ENCODE measurements around the gene ABCA7. TPM values are rescaled to one million over a fixed set of nuclear protein-coding genes. Genes with fewer than 3 reads are reported as not detected.

Gene ABCA7
- total RNA-seq, 1 donor = 33.3 TPM

GRCh38 chr19:1014161-1015060 is 25.5 kb upstream of the ABCA7 start:
- no peak for TF ChIP-seq CTCF (IDR thresholded peaks at IDR 0.05; ENCODE audit: extremely low read depth, low read depth, low read length)
- Histone ChIP-seq H4K20me1 (ENCODE audit: insufficient read depth, low read length) (peaks cover 57% of the 10 kb centered on the region), H3K9me3 (ENCODE audit: low read depth, low read length) (no peaks in the 10 kb centered on the region), H3K79me2 (ENCODE audit: insufficient read depth, low read length) (peaks cover 66% of the 10 kb centered on the region), H3K4me2 (ENCODE audit: insufficient read depth, low read length) (no peak overlapping the region), H2AFZ (ENCODE audit: low read length) (no peak overlapping the region), H3K36me3 (ENCODE audit: insufficient read depth, low read length) (peaks cover 22% of the 10 kb centered on the region), H3K27ac (ENCODE audit: low read depth, low read length) (no peak overlapping the region), H3K27me3 (ENCODE audit: insufficient read depth, low read length) (no peaks in the 10 kb centered on the region), H3K4me1 (ENCODE audit: insufficient read depth, low read length) (peaks cover 25% of the 10 kb centered on the region), H3K4me3 (ENCODE audit: insufficient read depth, low read length) (no peak overlapping the region)
- no peak for DNase-seq (ENCODE audit: insufficient read length, low spot score, missing footprints)

- TF ChIP-seq CTCF (IDR thresholded peaks at IDR 0.05; ENCODE audit: extremely low read depth, low read depth, low read length) = no peak
- H4K20me1 ChIP-seq (ENCODE audit: insufficient read depth, low read length) = peaks cover 66% of the 10 kb centered on the region
- DNase-seq (ENCODE audit: insufficient read length, low spot score, missing footprints) = no peak
- peaks cover 21% of the 10 kb centered on the region for H3K36me3 ChIP-seq (ENCODE audit: insufficient read depth, low read length)
- no peak overlapping the region for H3K4me3 ChIP-seq (ENCODE audit: insufficient read depth, low read length)
- no peak overlapping the region for H3K27ac ChIP-seq (ENCODE audit: low read depth, low read length)
- no peaks in the 10 kb centered on the region for H3K27me3 ChIP-seq (ENCODE audit: insufficient read depth, low read length)
- H3K4me2 ChIP-seq (ENCODE audit: insufficient read depth, low read length) = no peak overlapping the region
- peaks cover 74% of the 10 kb centered on the region for H3K79me2 ChIP-seq (ENCODE audit: insufficient read depth, low read length)
- no peaks in the 10 kb centered on the region for H3K9me3 ChIP-seq (ENCODE audit: low read depth, low read length)
- H3K4me1 ChIP-seq (ENCODE audit: insufficient read depth, low read length) = peaks cover 30% of the 10 kb centered on the region
- no peak overlapping the region for H2AFZ ChIP-seq (ENCODE audit: low read length)
These were observed 24.7 kb upstream of the ABCA7 start for GRCh38 chr19:1015061-1015781.

GRCh38 chr19:1015782-1016646 is 23.9 kb upstream of the ABCA7 start:
- Histone ChIP-seq H2AFZ (ENCODE audit: low read length) (no peak overlapping the region), H3K36me3 (ENCODE audit: insufficient read depth, low read length) (peaks cover 17% of the 10 kb centered on the region), H3K4me3 (ENCODE audit: insufficient read depth, low read length) (no peak overlapping the region), H3K79me2 (ENCODE audit: insufficient read depth, low read length) (peaks cover 82% of the 10 kb centered on the region), H3K27me3 (ENCODE audit: insufficient read depth, low read length) (no peaks in the 10 kb centered on the region), H3K4me1 (ENCODE audit: insufficient read depth, low read length) (peaks cover 30% of the 10 kb centered on the region), H3K27ac (ENCODE audit: low read depth, low read length) (peak overlapping the region; percentile 31), H3K4me2 (ENCODE audit: insufficient read depth, low read length) (peak overlapping the region; percentile 22), H4K20me1 (ENCODE audit: insufficient read depth, low read length) (peaks cover 68% of the 10 kb centered on the region), H3K9me3 (ENCODE audit: low read depth, low read length) (no peaks in the 10 kb centered on the region)
- DNase-seq (ENCODE audit: insufficient read length, low spot score, missing footprints) = no peak
- no peak for TF ChIP-seq CTCF (IDR thresholded peaks at IDR 0.05; ENCODE audit: extremely low read depth, low read depth, low read length)
